H1 (cell line): ENCODE measurements around the gene FRMD5. TPM values are rescaled to one million over a fixed set of nuclear protein-coding genes. Genes with fewer than 3 reads are reported as not detected.

ENCODE experiments used
- CTCF ChIA-PET: fragments of 300-600 bp; sonication (Branson Sonifier 250); formaldehyde crosslinking; loops from one replicate; lab custom pipeline; 2021; ENCODE audit not compliant: partially characterized antibody; lab: Charles Lee
- POLR2A ChIA-PET: fragments of 300-600 bp; sonication (Branson Sonifier 250); formaldehyde crosslinking; loops from one replicate; lab custom pipeline; 2021; ENCODE audit warnings: inconsistent platforms; ENCODE audit not compliant: partially characterized antibody; lab: Charles Lee
- DNase-seq, 2 experiments: peaks; one replicate each; pipeline versions ENCODE4 v3.0.0 to v3.0.0-alpha.2; 2010 to 2022; ENCODE audit warnings: low spot score in 2 of 2, low read depth in 1 of 2, mixed read lengths in 1 of 2
- FAIRE-seq: peaks from 2 replicates; lab custom pipeline; 2011; peaks lifted over from hg19 to GRCh38; lab: Jason Lieb, UNC
- H2AFZ ChIP-seq: 2 replicates; pipeline ENCODE4 v1.8.1; 2012; ENCODE audit warnings: low read length, inconsistent platforms
- H2AK5ac ChIP-seq: 2 replicates; pipeline ENCODE4 v1.6.1; 2013; ENCODE audit warnings: low read depth, low read length
- H2BK120ac ChIP-seq: replicated peaks from 2 replicates; pipeline ENCODE3; 2013; ENCODE audit warnings: low read depth, low read length, inconsistent platforms
- H2BK12ac ChIP-seq: 2 replicates; pipeline ENCODE4 v1.6.1; 2013; ENCODE audit warnings: low read depth, low read length
- H2BK15ac ChIP-seq: 2 replicates; pipeline ENCODE4 v1.6.1; 2013; ENCODE audit warnings: low read length
- H2BK20ac ChIP-seq: 2 replicates; pipeline ENCODE4 v1.6.1; 2013; ENCODE audit warnings: low read length
- H2BK5ac ChIP-seq: 2 replicates; pipeline ENCODE4 v1.6.1; 2013; ENCODE audit warnings: low read depth, low read length
- H3K14ac ChIP-seq: 2 replicates; pipeline ENCODE4 v1.6.1; 2013; ENCODE audit warnings: inconsistent platforms; ENCODE audit not compliant: insufficient read length
- H3K18ac ChIP-seq: 2 replicates; pipeline ENCODE4 v1.6.1; 2013; ENCODE audit warnings: low read length; ENCODE audit errors: extremely low read depth
- H3K23ac ChIP-seq: 2 replicates; pipeline ENCODE4 v1.6.1; 2013; ENCODE audit warnings: inconsistent platforms; ENCODE audit not compliant: insufficient read length
- H3K23me2 ChIP-seq: 2 replicates; pipeline ENCODE4 v1.6.1; 2013; ENCODE audit warnings: low read depth, low read length
- H3K27ac ChIP-seq: 2 replicates; pipeline ENCODE4 v1.6.1; 2011; ENCODE audit warnings: low read depth, low read length, inconsistent platforms
- H3K27me3 ChIP-seq, 4 experiments: replicated peaks in 1 of 4; 1 replicate in 1 of 4; 2 replicates in 3 of 4; pipeline versions ENCODE4 v1.6.1 to v1.8.1; 2011 to 2013; ENCODE audit warnings: low read length in 3 of 4, mild to moderate bottlenecking in 3 of 4, inconsistent platforms in 2 of 4, mixed read lengths in 2 of 4, moderate library complexity in 1 of 4; ENCODE audit not compliant: control insufficient read depth in 3 of 4, insufficient read depth in 3 of 4; ENCODE audit errors: extremely low read depth in 1 of 4
- H3K36me3 ChIP-seq, 4 experiments: 2 replicates each; pipeline versions ENCODE4 v1.6.1 to v1.8.1; 2011 to 2013; ENCODE audit warnings: mild to moderate bottlenecking in 4 of 4, low read length in 3 of 4, moderate library complexity in 2 of 4, control low read depth in 1 of 4, inconsistent platforms in 1 of 4; ENCODE audit not compliant: insufficient read depth in 4 of 4, control insufficient read depth in 2 of 4
- H3K4ac ChIP-seq: replicated peaks from 2 replicates; pipeline ENCODE3; 2013; ENCODE audit warnings: low read length, low read depth, mixed read lengths, inconsistent platforms; ENCODE audit not compliant: insufficient read length
- H3K4me1 ChIP-seq, 4 experiments: replicated peaks in 1 of 4; 1 replicate in 1 of 4; 2 replicates in 3 of 4; pipeline versions ENCODE4 v1.6.1 to v1.8.1; 2011 to 2013; ENCODE audit warnings: low read length in 3 of 4, inconsistent platforms in 2 of 4, mixed read lengths in 1 of 4; ENCODE audit not compliant: insufficient read depth in 4 of 4, control insufficient read depth in 3 of 4
- H3K4me2 ChIP-seq, 2 experiments: 2 replicates each; pipeline versions ENCODE4 v1.6.1 to v1.8.1; 2011 to 2013; ENCODE audit warnings: low read depth in 2 of 2, low read length in 2 of 2, control low read depth in 1 of 2, inconsistent platforms in 1 of 2, mild to moderate bottlenecking in 1 of 2; ENCODE audit not compliant: insufficient read depth in 1 of 2
- H3K4me3 ChIP-seq, 4 experiments: fragments of 200-600, 300-600 bp in 1 of 4; sonication (generic), shearing (Covaris generic), sonication (Bioruptor Twin) in 1 of 4; 2 replicates each; pipeline versions ENCODE4 v1.5.1 to v1.8.1; 2011 to 2016; ENCODE audit warnings: low read length in 4 of 4, low read depth in 3 of 4, control low read depth in 2 of 4, inconsistent platforms in 2 of 4, mild to moderate bottlenecking in 2 of 4, mixed read lengths in 1 of 4, moderate library complexity in 1 of 4; ENCODE audit not compliant: insufficient read depth in 2 of 4; ENCODE audit errors: extremely low read depth in 1 of 4
- H3K56ac ChIP-seq: replicated peaks from 2 replicates; pipeline ENCODE3; 2013; ENCODE audit warnings: low read depth, mild to moderate bottlenecking, mixed read lengths, low read length, inconsistent platforms; ENCODE audit not compliant: insufficient read length
- H3K79me1 ChIP-seq: 2 replicates; pipeline ENCODE4 v1.6.1; 2013; ENCODE audit warnings: low read depth, low read length, control low read depth
- H3K79me2 ChIP-seq, 2 experiments: 2 replicates each; pipeline versions ENCODE4 v1.6.1 to v1.8.1; 2012 to 2013; ENCODE audit warnings: low read length in 2 of 2, mild to moderate bottlenecking in 2 of 2, inconsistent platforms in 1 of 2; ENCODE audit not compliant: insufficient read depth in 2 of 2, control insufficient read depth in 1 of 2
- H3K9ac ChIP-seq, 4 experiments: replicated peaks in 1 of 4; 1 replicate in 1 of 4; 2 replicates in 3 of 4; pipeline versions ENCODE4 v1.6.1 to v1.8.1; 2011 to 2013; ENCODE audit warnings: low read depth in 3 of 4, low read length in 3 of 4, control low read depth in 2 of 4, mild to moderate bottlenecking in 2 of 4, moderate library complexity in 2 of 4, inconsistent platforms in 1 of 4; ENCODE audit errors: extremely low read depth in 1 of 4
- H3K9me3 ChIP-seq, 2 experiments: 2 replicates each; pipeline versions ENCODE4 v1.6.1 to v1.8.1; 2012 to 2013; ENCODE audit warnings: mild to moderate bottlenecking in 2 of 2, moderate library complexity in 2 of 2, control low read depth in 1 of 2, inconsistent platforms in 1 of 2, low read depth in 1 of 2, low read length in 1 of 2, mixed read lengths in 1 of 2; ENCODE audit not compliant: insufficient read depth in 2 of 2
- H4K20me1 ChIP-seq, 2 experiments: replicated peaks in 1 of 2; 2 replicates each; pipeline versions ENCODE3 to v1.8.1; 2011 to 2013; ENCODE audit warnings: inconsistent platforms in 2 of 2, low read length in 2 of 2, mild to moderate bottlenecking in 1 of 2; ENCODE audit not compliant: insufficient read depth in 2 of 2, control insufficient read depth in 1 of 2
- H4K5ac ChIP-seq: 2 replicates; pipeline ENCODE4 v1.6.1; 2013; ENCODE audit warnings: low read length, low read depth, mixed read lengths, inconsistent platforms; ENCODE audit not compliant: insufficient read length
- H4K8ac ChIP-seq: 2 replicates; pipeline ENCODE4 v1.8.0; 2013; ENCODE audit warnings: mild to moderate bottlenecking, moderate library complexity, low read length, inconsistent platforms; ENCODE audit not compliant: insufficient read depth; ENCODE audit errors: extremely low read depth
- H4K91ac ChIP-seq: replicated peaks from 2 replicates; pipeline ENCODE3; 2013; ENCODE audit warnings: low read length, mixed read lengths, inconsistent platforms; ENCODE audit not compliant: insufficient read length
- ASH2L ChIP-seq: fragments of 200-600, 300-600 bp; sonication (generic); IDR thresholded peaks from one replicate; pipeline ENCODE4 v1.7.1; 2017; ENCODE audit warnings: low read length
- ATF2 ChIP-seq: IDR thresholded peaks from 2 replicates; pipeline ENCODE4 v1.6.1; 2012; ENCODE audit warnings: low read length, inconsistent platforms
- ATF3 ChIP-seq: IDR thresholded peaks from 2 replicates; pipeline ENCODE4 v1.6.1; 2011; ENCODE audit warnings: low read depth, mild to moderate bottlenecking, low read length; ENCODE audit not compliant: insufficient read depth
- CBX8 ChIP-seq: fragments of 300-800, 300-1000 bp; sonication (generic); IDR thresholded peaks from 2 replicates; pipeline ENCODE4 v1.7.1; 2016; ENCODE audit warnings: low read depth, low read length, borderline replicate concordance
- KDM4A ChIP-seq: IDR thresholded peaks from one replicate; pipeline ENCODE4 v1.7.1; 2012; ENCODE audit warnings: low read depth, mild to moderate bottlenecking, moderate library complexity, low read length, inconsistent platforms; ENCODE audit not compliant: severe bottlenecking
- NRF1 ChIP-seq: IDR thresholded peaks from 2 replicates; pipeline ENCODE4 v1.6.1; 2011; ENCODE audit warnings: mild to moderate bottlenecking, low read depth, low read length, improper control_type of control experiment
- POLR2AphosphoS5 ChIP-seq: IDR thresholded peaks from 2 replicates; pipeline ENCODE4 v1.6.1; 2011; ENCODE audit warnings: low read depth, low read length
- POU5F1 ChIP-seq: IDR thresholded peaks from 2 replicates; pipeline ENCODE4 v1.6.1; 2011; ENCODE audit warnings: low read depth, mild to moderate bottlenecking, low read length, moderate library complexity
- RAD21 ChIP-seq, 2 experiments: IDR thresholded peaks in 1 of 2; conservative IDR thresholded peaks in 1 of 2; 2 replicates each; pipeline ENCODE4 v1.6.1; 2011; ENCODE audit warnings: low read depth in 2 of 2, low read length in 2 of 2, improper control_type of control experiment in 1 of 2, inconsistent platforms in 1 of 2, mild to moderate bottlenecking in 1 of 2, moderate library complexity in 1 of 2
- SP2 ChIP-seq: IDR thresholded peaks from 2 replicates; pipeline ENCODE4 v1.6.1; 2012; ENCODE audit warnings: mild to moderate bottlenecking, low read length, inconsistent platforms
- SP4 ChIP-seq: IDR thresholded peaks from 2 replicates; pipeline ENCODE4 v1.6.1; 2012; ENCODE audit warnings: low read length, inconsistent platforms
- SUZ12 ChIP-seq: fragments of 200-600 bp; sonication (generic); IDR thresholded peaks from 2 replicates; pipeline ENCODE4 v1.6.1; 2012; ENCODE audit warnings: mild to moderate bottlenecking, inconsistent platforms, low read length, moderate library complexity, mixed read lengths
- WGBS, 2 experiments: shearing (Covaris generic) in 1 of 2; methylation state at CpG; one replicate each; pipeline versions ENCODE4 v1.1.6 to v1.1.7; 2013 to 2015; ENCODE audit warnings: low lambda C conversion rate in 2 of 2, mixed read lengths in 2 of 2, inconsistent platforms in 1 of 2, low coverage in 1 of 2, missing lambda C conversion rate in 1 of 2; ENCODE audit not compliant: insufficient replicate concordance in 2 of 2, insufficient coverage in 1 of 2, insufficient read length in 1 of 2; ENCODE audit errors: extremely low coverage in 1 of 2, missing lambda C conversion rate in 1 of 2; 5-methylcytosine and 5-hydroxymethylcytosine counted together
- polyA plus RNA-seq, 7 experiments: library from polyadenylated mRNA; depleted of rRNA in 3 of 7; stranded (reverse) in 5 of 7; unstranded in 2 of 7; fragments of >200 nt in 5 of 7; fragments of 200-250 nt in 2 of 7; gene quantifications; 1 replicate in 5 of 7; 2 replicates in 1 of 7; 4 replicates in 1 of 7; pipeline versions ENCODE4 v1.2.1 to v1.2.3, GENCODE V29; 2011 to 2013; ENCODE audit warnings: missing spikeins in 2 of 7, mixed read lengths in 2 of 7
- total RNA-seq: library from RNA; stranded (reverse); fragmentation: NEBNext Ultra II Directional; extraction: Animal tissue kit (Norgen Biotek cat#: 25700); gene quantifications from 2 replicates; pipeline ENCODE4 v1.2.1, GENCODE V29; 2021

Gene FRMD5
- total and polyA plus RNA-seq, 2 of the 8 experiments (the other 6 are each of a cell fraction or from before 2014, with no cell fraction given), result 10.1 to 12.6 TPM

- Histone ChIP-seq H2BK5ac (no peak overlapping the region), H3K27ac (no peak overlapping the region), H3K4me3 (no peak overlapping the region), H2BK15ac (no peak overlapping the region), H3K23ac (no peak overlapping the region), H3K56ac (no peak overlapping the region), H2BK120ac (no peak overlapping the region), H3K36me3 (no peaks in the 10 kb centered on the region), H3K23me2 (no peaks in the 10 kb centered on the region), H2BK12ac (no peak overlapping the region), H3K4ac (no peak overlapping the region), H4K8ac (no peak overlapping the region), H4K91ac (no peak overlapping the region), H4K5ac (no peak overlapping the region), H3K9me3 (no peaks in the 10 kb centered on the region), H3K79me2 (no peaks in the 10 kb centered on the region), H4K20me1 (no peaks in the 10 kb centered on the region), H3K18ac (no peak overlapping the region), H3K4me2 (no peak overlapping the region), H3K9ac (no peak overlapping the region), H2AFZ (no peak overlapping the region), H3K79me1 (no peaks in the 10 kb centered on the region), H3K4me1 (peaks cover 0 to 5% (median 2%) of the 10 kb centered on the region in 4 experiments; a peak in 2 of 7 replicates), H2AK5ac (no peak overlapping the region), H3K27me3 (no peaks in the 10 kb centered on the region), H3K14ac (no peak overlapping the region), H2BK20ac (no peak overlapping the region)
- ChIA-PET POLR2A (no interaction called here), CTCF (interaction anchor here (3.1 kb wide), 1 partner anchor 198 kb away, joined by 9 read pairs; no protein-coding TSS in a partner anchor)
- FAIRE-seq, result no peak
- 90% methylated on average over 1 of the region's 1 CpG; no CpG with 5 or more reads in 1 of the 2 experiments for WGBS, 2 experiments
- no peak for DNase-seq
- TF ChIP-seq NRF1 (no peak), ATF2 (no peak), CBX8 (no peak), KDM4A (no peak), SP2 (no peak), POLR2AphosphoS5 (no peak), RAD21 (IDR thresholded peaks at IDR 0.05 in 1 of 2, conservative IDR thresholded peaks at IDR 0.05 in 1 of 2; ENCODE audit: low read depth in 2 of 2, low read length in 2 of 2) (no peak), ATF3 (no peak), SP4 (no peak), POU5F1 (no peak), ASH2L (no peak), SUZ12 (no peak)
Observed at GRCh38 chr15:44101944-44102343, 93.1 kb downstream of the FRMD5 start.
